GM12892 (cell line): ENCODE results near the gene LAMTOR4.
"Not testable (repeated sequence)": the region's sequence is repeated elsewhere in the genome, so short reads cannot be mapped to it uniquely, and the experiment has no call there.

Experiments
- POLR2A ChIP-seq: IDR thresholded peaks from 2 replicates; pipeline ENCODE4 v1.6.1; 2011; ENCODE audit warnings: low read depth, low read length, control low read depth
- POLR2AphosphoS5 ChIP-seq: IDR thresholded peaks from 2 replicates; pipeline ENCODE4 v1.6.1; 2011; ENCODE audit warnings: low read depth, low read length, control low read depth

- TF ChIP-seq POLR2A, POLR2AphosphoS5: not testable (repeated sequence)
Measured at GRCh38 chr7:100195901-100196322, 47.2 kb downstream of the LAMTOR4 start.
